ENCODE measurements around the gene RHEB. TPM values are rescaled to one million over a fixed set of nuclear protein-coding genes. Genes with fewer than 3 reads are reported as not detected.

Gene RHEB
- total and polyA plus RNA-seq, 8 donors = 28.6 to 65.9 (median 35.8) TPM

GRCh38 chr7:151483711-151483983, 36.0 kb downstream of the RHEB start:
- Histone ChIP-seq H3K9me3 (no peaks in the 10 kb centered on the region), H3K4me1 (peaks cover 0 to 14% (median 0%) of the 10 kb centered on the region in 3 donors), H3K27ac (no peak overlapping the region), H3K36me3 (peaks cover 0 to 4% (median 3%) of the 10 kb centered on the region in 3 donors), H3K4me3 (no peak overlapping the region), H3K27me3 (no peaks in the 10 kb centered on the region)
- DNase-seq (no peak), FAIRE-seq (no peak), ATAC-seq (no peak)
- intact Hi-C loops (cut with DNase I) = no loop called here
- WGBS, 2 donors = 89 to 90% methylated on average over 1 of the region's 1 CpG
- TF ChIP-seq, protein P1, sequence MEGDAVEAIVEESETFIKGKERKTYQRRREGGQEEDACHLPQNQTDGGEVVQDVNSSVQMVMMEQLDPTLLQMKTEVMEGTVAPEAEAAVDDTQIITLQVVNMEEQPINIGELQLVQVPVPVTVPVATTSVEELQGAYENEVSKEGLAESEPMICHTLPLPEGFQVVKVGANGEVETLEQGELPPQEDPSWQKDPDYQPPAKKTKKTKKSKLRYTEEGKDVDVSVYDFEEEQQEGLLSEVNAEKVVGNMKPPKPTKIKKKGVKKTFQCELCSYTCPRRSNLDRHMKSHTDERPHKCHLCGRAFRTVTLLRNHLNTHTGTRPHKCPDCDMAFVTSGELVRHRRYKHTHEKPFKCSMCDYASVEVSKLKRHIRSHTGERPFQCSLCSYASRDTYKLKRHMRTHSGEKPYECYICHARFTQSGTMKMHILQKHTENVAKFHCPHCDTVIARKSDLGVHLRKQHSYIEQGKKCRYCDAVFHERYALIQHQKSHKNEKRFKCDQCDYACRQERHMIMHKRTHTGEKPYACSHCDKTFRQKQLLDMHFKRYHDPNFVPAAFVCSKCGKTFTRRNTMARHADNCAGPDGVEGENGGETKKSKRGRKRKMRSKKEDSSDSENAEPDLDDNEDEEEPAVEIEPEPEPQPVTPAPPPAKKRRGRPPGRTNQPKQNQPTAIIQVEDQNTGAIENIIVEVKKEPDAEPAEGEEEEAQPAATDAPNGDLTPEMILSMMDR (IDR thresholded peaks at IDR 0.05) = no peak

DNA sequence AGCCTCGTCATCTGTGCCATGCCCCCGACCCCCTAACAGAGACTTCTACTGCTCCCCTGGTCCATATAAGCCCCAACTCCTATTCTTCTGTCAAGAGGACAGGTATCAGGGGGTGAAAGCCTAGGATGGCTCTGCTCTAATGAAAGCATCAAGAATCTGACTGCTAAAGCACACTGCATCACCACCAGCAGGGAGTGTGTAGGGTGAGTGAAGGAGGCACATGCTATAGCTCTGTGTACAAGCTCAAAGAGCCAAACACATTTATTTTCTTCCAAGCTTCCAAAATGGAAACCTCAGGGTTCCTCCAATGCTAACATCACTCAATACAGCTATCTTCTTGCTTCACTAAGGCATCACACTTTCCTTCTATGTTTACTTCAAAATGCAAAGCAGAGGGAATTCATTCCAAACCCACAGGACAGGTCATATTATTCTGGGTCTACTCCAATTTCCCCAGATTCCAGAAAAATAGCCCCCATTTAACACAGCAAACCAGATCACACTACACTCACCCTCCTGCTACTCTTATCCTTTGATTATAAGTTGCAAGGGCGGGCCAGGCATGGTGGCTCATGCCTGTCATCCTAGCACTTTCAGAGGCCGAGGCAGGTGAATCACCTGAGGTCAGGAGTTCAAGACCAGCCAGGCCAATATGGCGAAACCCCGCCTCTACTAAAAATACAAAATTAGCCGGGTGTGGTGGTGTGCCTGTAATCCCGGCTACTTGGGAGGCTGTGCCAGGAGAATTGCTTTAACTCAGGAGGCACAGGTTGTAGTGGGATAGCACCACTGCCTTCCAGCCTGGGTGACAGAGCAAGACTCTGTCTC, 36.6 kb downstream of the RHEB start:
- ATAC-seq = no peak
- TF ChIP-seq, protein P1 (IDR thresholded peaks at IDR 0.05) = no peak
- H3K4me1 ChIP-seq = peaks cover 0 to 11% (median 0%) of the 10 kb centered on the region in 3 donors
- no peak overlapping the region for H3K4me3 ChIP-seq
- intact Hi-C loops (cut with DNase I) = no loop called here
- H3K36me3 ChIP-seq = peaks cover 0 to 4% (median 3%) of the 10 kb centered on the region in 3 donors
- no peak for DNase-seq
- 93 to 96% methylated on average over 8 of the region's 8 CpGs for WGBS, 2 donors
- H3K9me3 ChIP-seq = no peaks in the 10 kb centered on the region
- FAIRE-seq = no peak
- no peaks in the 10 kb centered on the region for H3K27me3 ChIP-seq
- no peak overlapping the region for H3K27ac ChIP-seq

- H3K36me3 ChIP-seq = peaks cover 0 to 4% (median 3%) of the 10 kb centered on the region in 3 donors
- FAIRE-seq = no peak
- no peak overlapping the region for H3K27ac ChIP-seq
- ATAC-seq = no peak
- 88 to 90% methylated on average over 4 of the region's 4 CpGs for WGBS, 2 donors
- TF ChIP-seq, protein P1 (IDR thresholded peaks at IDR 0.05) = no peak
- H3K27me3 ChIP-seq = no peaks in the 10 kb centered on the region
- intact Hi-C loops (cut with DNase I) = no loop called here
- H3K4me1 ChIP-seq = peaks cover 0 to 11% (median 0%) of the 10 kb centered on the region in 3 donors
- no peaks in the 10 kb centered on the region for H3K9me3 ChIP-seq
- H3K4me3 ChIP-seq = no peak overlapping the region
- DNase-seq = no peak
Observed at GRCh38 chr7:151481650-151482505, 37.8 kb downstream of the RHEB start.

DNA sequence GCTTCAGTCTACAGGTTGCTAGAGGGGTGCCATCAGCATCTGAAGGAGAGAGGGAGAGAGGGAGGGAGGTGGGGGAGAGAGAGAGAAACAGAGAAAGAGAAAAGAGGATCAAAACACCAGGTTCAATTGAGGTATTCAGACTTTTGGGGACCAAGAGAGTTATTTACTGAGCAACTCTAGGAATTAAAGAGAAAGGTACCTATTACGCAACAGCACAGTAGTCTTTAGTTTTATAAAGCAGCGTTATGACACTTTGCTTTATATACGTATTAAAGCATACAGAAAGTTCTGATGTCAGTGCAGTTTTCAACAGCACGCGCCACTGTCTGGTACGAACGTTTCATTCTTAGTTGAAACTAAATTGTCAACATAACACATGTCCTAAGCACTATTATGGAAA, 41.8 kb downstream of the RHEB start:
- TF ChIP-seq, protein P1 (IDR thresholded peaks at IDR 0.05) = no peak
- Histone ChIP-seq H3K4me1 (no peaks in the 10 kb centered on the region), H3K27me3 (no peaks in the 10 kb centered on the region), H3K4me3 (no peak overlapping the region), H3K27ac (no peak overlapping the region), H3K9me3 (no peaks in the 10 kb centered on the region), H3K36me3 (peaks cover 0 to 3% (median 0%) of the 10 kb centered on the region in 3 donors)
- DNase-seq = no peak
- no peak for FAIRE-seq
- no peak for ATAC-seq
- intact Hi-C loops (cut with DNase I) = no loop called here
- 92 to 94% methylated on average over 7 of the region's 7 CpGs for WGBS, 2 donors

Measured in pancreas (tissue), 10 donors.